SK-N-SH (cell line): ENCODE data around the gene RNF7. TPM values are rescaled to one million over a fixed set of nuclear protein-coding genes. Genes with fewer than 3 reads are reported as not detected.

ENCODE experiments used
- CTCF ChIA-PET: fragments of 300-600, 350-600 bp; formaldehyde crosslinking; extraction: SDS; loops from one replicate; lab custom pipeline; 2021; lab: Yijun Ruan, JAX
- POLR2A ChIA-PET: fragments of 350-600 bp; sonication (Branson Sonifier 250); formaldehyde crosslinking; extraction: SDS; loops from one replicate; lab custom pipeline; 2020; ENCODE audit warnings: antibody characterized with exemption, inconsistent platforms; lab: Yijun Ruan, JAX
- DNase-seq: peaks from one replicate; pipeline ENCODE4 v3.0.0; 2012
- H2AFZ ChIP-seq: fragments of 200-600 bp; sonication (generic); 2 replicates; pipeline ENCODE4 v1.8.1; 2016; ENCODE audit warnings: antibody characterized with exemption, mild to moderate bottlenecking, low read depth
- H3F3A ChIP-seq: fragments of 200-600 bp; sonication (generic); replicated peaks from 2 replicates; pipeline ENCODE3; 2016; ENCODE audit warnings: antibody characterized with exemption, mild to moderate bottlenecking; ENCODE audit not compliant: insufficient read depth
- H3K27ac ChIP-seq, 2 experiments: fragments of 200-500 bp in 1 of 2; fragments of 200-600 bp in 1 of 2; sonication (Bioruptor generic) in 1 of 2; sonication (generic), shearing (Covaris generic) in 1 of 2; 2 replicates each; pipeline versions ENCODE4 v1.5.1 to v1.6.1; 2014 to 2016; ENCODE audit warnings: low read depth in 2 of 2, inconsistent platforms in 1 of 2, low read length in 1 of 2, mild to moderate bottlenecking in 1 of 2, mixed read lengths in 1 of 2
- H3K27me3 ChIP-seq: fragments of 200-600 bp; sonication (generic), shearing (Covaris generic); 2 replicates; pipeline ENCODE4 v1.6.1; 2016; ENCODE audit warnings: mixed run types; ENCODE audit not compliant: insufficient read depth
- H3K36me3 ChIP-seq, 2 experiments: fragments of 200-500 bp in 1 of 2; fragments of 200-600 bp in 1 of 2; sonication (Bioruptor generic) in 1 of 2; sonication (generic) in 1 of 2; replicated peaks in 1 of 2; 2 replicates each; pipeline versions ENCODE3 to v1.5.1; 2014 to 2016; ENCODE audit warnings: low read length in 1 of 2, mild to moderate bottlenecking in 1 of 2; ENCODE audit not compliant: insufficient read depth in 2 of 2, control insufficient read depth in 1 of 2
- H3K4me1 ChIP-seq, 2 experiments: fragments of 200-500 bp in 1 of 2; fragments of 200-600 bp in 1 of 2; sonication (Bioruptor generic) in 1 of 2; sonication (generic), shearing (Covaris generic) in 1 of 2; 2 replicates each; pipeline versions ENCODE4 v1.5.1 to v1.6.1; 2014 to 2016; ENCODE audit warnings: low read depth in 1 of 2, low read length in 1 of 2, mixed run types in 1 of 2; ENCODE audit not compliant: insufficient read depth in 2 of 2, control insufficient read depth in 1 of 2
- H3K4me2 ChIP-seq: fragments of 200-600 bp; sonication (generic), shearing (Covaris generic); 2 replicates; pipeline ENCODE4 v1.6.1; 2017; ENCODE audit warnings: mixed run types
- H3K4me3 ChIP-seq, 2 experiments: fragments of 200-500 bp in 1 of 2; fragments of 200-600 bp in 1 of 2; sonication (Bioruptor generic) in 1 of 2; sonication (generic), shearing (Covaris generic) in 1 of 2; 2 replicates each; pipeline versions ENCODE4 v1.5.1 to v1.8.1; 2014 to 2016; ENCODE audit warnings: low read depth in 2 of 2, inconsistent platforms in 1 of 2, low read length in 1 of 2, mild to moderate bottlenecking in 1 of 2, mixed read lengths in 1 of 2, moderate library complexity in 1 of 2
- H3K79me2 ChIP-seq: fragments of 200-600 bp; sonication (generic); 2 replicates; pipeline ENCODE4 v1.8.1; 2017; ENCODE audit warnings: mild to moderate bottlenecking; ENCODE audit not compliant: insufficient read depth
- H3K9ac ChIP-seq: fragments of 200-600 bp; sonication (generic); 2 replicates; pipeline ENCODE4 v1.6.1; 2017; ENCODE audit warnings: mixed run types
- H3K9me2 ChIP-seq: fragments of 200-600 bp; sonication (generic); 2 replicates; pipeline ENCODE4 v1.6.1; 2017; ENCODE audit warnings: mixed run types
- H3K9me3 ChIP-seq: fragments of 200-600 bp; sonication (generic); 2 replicates; pipeline ENCODE4 v1.6.1; 2017; ENCODE audit warnings: mixed run types, mild to moderate bottlenecking, moderate library complexity
- H4K20me1 ChIP-seq: fragments of 200-600 bp; sonication (generic); 2 replicates; pipeline ENCODE4 v1.6.1; 2017; ENCODE audit warnings: mild to moderate bottlenecking, mixed run types; ENCODE audit not compliant: insufficient read depth
- CTCF ChIP-seq: fragments of 200-600 bp; sonication (generic); IDR thresholded peaks from 2 replicates; pipeline ENCODE4 v1.6.1; 2017; ENCODE audit warnings: antibody characterized with exemption, mild to moderate bottlenecking, moderate library complexity
- FOSL2 ChIP-seq: IDR thresholded peaks from 2 replicates; pipeline ENCODE4 v1.4.0; 2012; ENCODE audit warnings: low read depth, mild to moderate bottlenecking, moderate library complexity, borderline replicate concordance
- FOXM1 ChIP-seq: IDR thresholded peaks from 2 replicates; pipeline ENCODE4 v1.4.0; 2012; ENCODE audit warnings: low read depth, mild to moderate bottlenecking
- GATA2 ChIP-seq: sonication (generic); formaldehyde crosslinking; IDR thresholded peaks from 2 replicates; pipeline ENCODE4 v1.5.0; 2020; ENCODE audit warnings: mild to moderate bottlenecking, missing genetic modification reagents
- JUND ChIP-seq: IDR thresholded peaks from 2 replicates; pipeline ENCODE4 v1.4.0; 2012
- MAX ChIP-seq: IDR thresholded peaks from 2 replicates; pipeline ENCODE4 v1.4.0; 2012; ENCODE audit warnings: low read depth
- MEF2A ChIP-seq: IDR thresholded peaks from 2 replicates; pipeline ENCODE4 v1.4.0; 2012; ENCODE audit warnings: low read depth, borderline replicate concordance
- NRF1 ChIP-seq: IDR thresholded peaks from 2 replicates; pipeline ENCODE4 v1.6.1; 2012; ENCODE audit warnings: low read depth, mild to moderate bottlenecking, low read length
- POLR2AphosphoS5 ChIP-seq: IDR thresholded peaks from 2 replicates; pipeline ENCODE4 v1.6.1; 2012; ENCODE audit warnings: low read depth, low read length
- RAD21 ChIP-seq: IDR thresholded peaks from 2 replicates; pipeline ENCODE4 v1.6.1; 2012; ENCODE audit warnings: mild to moderate bottlenecking, low read length
- RCOR1 ChIP-seq: fragments of 150-350 bp; IDR thresholded peaks from 2 replicates; pipeline ENCODE4 v1.6.1; 2017; ENCODE audit warnings: antibody characterized with exemption, low read length
- REST ChIP-seq: IDR thresholded peaks from 2 replicates; pipeline ENCODE4 v1.6.1; 2012; ENCODE audit warnings: mild to moderate bottlenecking, low read depth, low read length, moderate library complexity
- TAF1 ChIP-seq: IDR thresholded peaks from 2 replicates; pipeline ENCODE4 v1.6.1; 2012; ENCODE audit warnings: low read depth, mild to moderate bottlenecking, low read length, moderate library complexity, borderline replicate concordance
- YY1 ChIP-seq: IDR thresholded peaks from 2 replicates; pipeline ENCODE4 v1.4.0; 2012; ENCODE audit warnings: low read depth, mild to moderate bottlenecking
- WGBS: methylation state at CpG from one replicate; pipeline ENCODE4 v1.1.6; 2017; ENCODE audit warnings: low lambda C conversion rate; 5-methylcytosine and 5-hydroxymethylcytosine counted together
- polyA plus RNA-seq, 3 experiments: library from polyadenylated mRNA; depleted of rRNA; stranded (reverse); fragments of >200 nt; gene quantifications; 2 replicates each; pipeline ENCODE4 v1.2.3, GENCODE V29; 2012

RNF7 gene
- polyA plus RNA-seq, 1 of the 3 experiments (the other 2 are of a cell fraction) = 77.1 TPM

GRCh38 chr3:141763088-141763750 lies 25.1 kb downstream of the RNF7 start, which contains the start of gene GRK7:
Gene GRK7, plus strand, starts transcription at chr3:141763408. Its CDS starts 14,877 bp downstream, at chr3:141778285.
- WGBS = 77% methylated on average over 8 of the region's 9 CpGs
- Histone ChIP-seq H3K4me1 (no peaks in the 10 kb centered on the region), H3K9me2 (no peaks in the 10 kb centered on the region), H2AFZ (no peak within 1 kb of the TSS), H3K4me3 (no peak within 1 kb of the TSS), H3K79me2 (no peaks in the 10 kb centered on the region), H4K20me1 (no peaks in the 10 kb centered on the region), H3K27me3 (no peaks in the 10 kb centered on the region), H3K9ac (no peak within 1 kb of the TSS), H3K9me3 (no peaks in the 10 kb centered on the region), H3K27ac (no peak within 1 kb of the TSS), H3K36me3 (no peaks in the 10 kb centered on the region), H3K4me2 (no peak within 1 kb of the TSS), H3F3A (no peaks in the 10 kb centered on the region)
- POLR2A ChIA-PET = no interaction called here
- DNase-seq = no peak
- TF ChIP-seq JUND = no peak
- TF ChIP-seq FOSL2 = no peak
- TF ChIP-seq NRF1 = no peak
- CTCF ChIA-PET = interaction anchor here (1.0 to 1.4 kb wide), 2 partner anchors 14 to 25 kb away, joined by 3 to 4 read pairs; partner anchors contain the start of gene RNF7

- no peak for DNase-seq
- no peak for TF ChIP-seq YY1
- no peak for TF ChIP-seq GATA2
- TF ChIP-seq TAF1 = no peak
- TF ChIP-seq FOXM1 = no peak
- no peak for TF ChIP-seq RAD21
- TF ChIP-seq MEF2A = no peak
- no peak for TF ChIP-seq MAX
- TF ChIP-seq CTCF = no peak
- TF ChIP-seq REST = no peak
- no peak for TF ChIP-seq POLR2AphosphoS5
- no peak for TF ChIP-seq RCOR1
These were observed 25.9 kb downstream of the RNF7 start for GRCh38 chr3:141764045-141764444.

More at GRCh38 chr3:141764045-141764444, 25.9 kb downstream of the RNF7 start:
- no peaks in the 10 kb centered on the region for H3F3A ChIP-seq
- no peaks in the 10 kb centered on the region for H3K27me3 ChIP-seq
- H3K4me2 ChIP-seq = no peak overlapping the region
- H4K20me1 ChIP-seq = no peaks in the 10 kb centered on the region
- no peaks in the 10 kb centered on the region for H3K9me3 ChIP-seq
- H3K79me2 ChIP-seq = no peaks in the 10 kb centered on the region
- H3K36me3 ChIP-seq = no peaks in the 10 kb centered on the region
- ChIA-PET CTCF (interaction anchor here (1.4 to 1.5 kb wide), 2 partner anchors 9 to 13 kb away, joined by 3 to 5 read pairs; no protein-coding TSS in a partner anchor), POLR2A (no interaction called here)
- H3K9ac ChIP-seq = no peak overlapping the region
- no peaks in the 10 kb centered on the region for H3K9me2 ChIP-seq
- H3K27ac ChIP-seq = no peak overlapping the region
- no peak overlapping the region for H3K4me3 ChIP-seq
- no peak overlapping the region for H2AFZ ChIP-seq
- WGBS = 70% methylated on average over 2 of the region's 2 CpGs
- H3K4me1 ChIP-seq = 0 out of 4 replicates have a peak, but pooled peaks cover 0 to 1% of the 10 kb centered on the region in 2 experiments
